ENCODE data around the gene GPR84. TPM values are rescaled to one million over a fixed set of nuclear protein-coding genes. Genes with fewer than 3 reads are reported as not detected.

The GPR84 gene
- total and polyA plus RNA-seq, 8 donors, result 0.46 to 1.4 (median 0.50) TPM; not detected in 5

- intact Hi-C loops (cut with DNase I; ENCODE audit: low total_unique reads), result loop anchor here (10.0 kb wide), 2 partner anchors 73 to 143 kb away; no protein-coding TSS in a partner anchor
- Histone ChIP-seq H3K9me3 (no peaks in the 10 kb centered on the region), H3K27ac (peak overlapping the region in 3 of 5 donors; percentile 70 to 76 (median 72)), H3K4me1 (peaks cover 29 to 48% (median 42%) of the 10 kb centered on the region in 4 donors), H3K4me3 (peak overlapping the region in 3 of 4 donors; percentile 34 to 43 (median 40)), H3K27me3 (peaks cover 0 to 6% (median 0%) of the 10 kb centered on the region in 3 donors), H3K36me3 (peaks cover 0 to 3% (median 0%) of the 10 kb centered on the region in 4 donors)
- 17 to 35% (median 23%) methylated on average over 5 of the region's 5 CpGs for WGBS, 5 donors
- DNase-seq, result no peak
- TF ChIP-seq POLR2A (IDR thresholded peaks at IDR 0.05), result no peak
- TF ChIP-seq POLR2AphosphoS5 (IDR thresholded peaks at IDR 0.05), result no peak
- no peak for TF ChIP-seq EP300 (IDR thresholded peaks at IDR 0.05)
- no peak for TF ChIP-seq CTCF (IDR thresholded peaks at IDR 0.05)
Measured at GRCh38 chr12:54368025-54368708, 3.9 kb upstream of the GPR84 start.

GRCh38 chr12:54363618-54364017 is 668 bp downstream of the GPR84 start:
- H3K4me1 ChIP-seq, result peaks cover 16 to 30% (median 22%) of the 10 kb centered on the region in 4 donors
- intact Hi-C loops (cut with DNase I; ENCODE audit: low total_unique reads), result loop anchor here (10.0 kb wide), 2 partner anchors 69 to 139 kb away; no protein-coding TSS in a partner anchor
- H3K9me3 ChIP-seq, result no peaks in the 10 kb centered on the region
- no peaks in the 10 kb centered on the region for H3K36me3 ChIP-seq
- H3K27me3 ChIP-seq, result no peaks in the 10 kb centered on the region
- TF ChIP-seq POLR2A (IDR thresholded peaks at IDR 0.05), result no peak
- TF ChIP-seq CTCF (IDR thresholded peaks at IDR 0.05), result no peak
- H3K4me3 ChIP-seq, result no peak overlapping the region
- H3K27ac ChIP-seq, result peak overlapping the region in 2 of 5 donors; percentile 10 to 42
- DNase-seq, result no peak
- 73 to 90% (median 80%) methylated on average over 6 of the region's 6 CpGs for WGBS, 5 donors

GRCh38 chr12:54363047-54363446 is 1.2 kb downstream of the GPR84 start:
- intact Hi-C loops (cut with DNase I; ENCODE audit: low total_unique reads), result loop anchor here (10.0 kb wide), 2 partner anchors 68 to 138 kb away; no protein-coding TSS in a partner anchor

More at GRCh38 chr12:54363047-54363446, 1.2 kb downstream of the GPR84 start:
- DNase-seq, result peak in 1 of 2 donors; percentile 5
- WGBS, 5 donors, result 68 to 80% (median 73%) methylated on average over 7 to 8 of the region's 8 CpGs
- Histone ChIP-seq H3K36me3 (no peaks in the 10 kb centered on the region), H3K27me3 (no peaks in the 10 kb centered on the region), H3K9me3 (no peaks in the 10 kb centered on the region), H3K27ac (no peak overlapping the region), H3K4me1 (peaks cover 14 to 30% (median 22%) of the 10 kb centered on the region in 4 donors), H3K4me3 (no peak overlapping the region)
- TF ChIP-seq CTCF (IDR thresholded peaks at IDR 0.05) (no peak), EP300 (IDR thresholded peaks at IDR 0.05) (no peak), POLR2A (IDR thresholded peaks at IDR 0.05) (no peak), POLR2AphosphoS5 (IDR thresholded peaks at IDR 0.05) (no peak)
